Epithelial cell of esophagus (primary cell): ENCODE data around the gene XPNPEP3.

Source experiments
- DNase-seq: peaks from one replicate; pipeline ENCODE4 v3.0.0; 2010; ENCODE audit warnings: low read depth
- H3K4me3 ChIP-seq: 2 replicates; pipeline ENCODE4 v1.5.1; 2011; ENCODE audit warnings: mild to moderate bottlenecking, low read length, control low read depth
- TF ChIP-seq, protein P1 (sequence below): IDR thresholded peaks from 2 replicates; pipeline ENCODE4 v1.5.1; 2011; ENCODE audit warnings: low read depth, mild to moderate bottlenecking, low read length, control low read depth, inconsistent platforms; ENCODE audit not compliant: insufficient read depth; ENCODE audit errors: missing control alignments

The XPNPEP3 gene

DNA sequence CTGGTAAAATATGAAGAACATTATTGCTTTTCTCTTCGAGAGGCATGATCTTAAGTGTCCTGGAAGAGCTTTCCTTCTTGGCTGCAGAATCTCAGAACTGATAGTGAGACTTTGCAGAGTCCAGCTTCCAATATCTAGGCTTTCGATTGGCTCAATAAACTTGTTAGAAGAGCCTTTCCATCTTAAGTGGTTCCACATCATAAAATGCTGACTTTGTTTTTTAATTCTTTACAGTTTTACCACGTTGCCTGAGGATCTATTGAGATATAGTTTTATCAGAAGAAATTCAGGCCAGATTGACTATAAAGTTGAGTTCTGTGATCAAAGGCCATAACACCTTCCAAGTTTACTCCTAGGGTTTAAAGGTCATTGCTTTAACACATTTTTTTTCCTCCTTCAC is 20.5 kb downstream of the XPNPEP3 start:
- TF ChIP-seq, protein P1, sequence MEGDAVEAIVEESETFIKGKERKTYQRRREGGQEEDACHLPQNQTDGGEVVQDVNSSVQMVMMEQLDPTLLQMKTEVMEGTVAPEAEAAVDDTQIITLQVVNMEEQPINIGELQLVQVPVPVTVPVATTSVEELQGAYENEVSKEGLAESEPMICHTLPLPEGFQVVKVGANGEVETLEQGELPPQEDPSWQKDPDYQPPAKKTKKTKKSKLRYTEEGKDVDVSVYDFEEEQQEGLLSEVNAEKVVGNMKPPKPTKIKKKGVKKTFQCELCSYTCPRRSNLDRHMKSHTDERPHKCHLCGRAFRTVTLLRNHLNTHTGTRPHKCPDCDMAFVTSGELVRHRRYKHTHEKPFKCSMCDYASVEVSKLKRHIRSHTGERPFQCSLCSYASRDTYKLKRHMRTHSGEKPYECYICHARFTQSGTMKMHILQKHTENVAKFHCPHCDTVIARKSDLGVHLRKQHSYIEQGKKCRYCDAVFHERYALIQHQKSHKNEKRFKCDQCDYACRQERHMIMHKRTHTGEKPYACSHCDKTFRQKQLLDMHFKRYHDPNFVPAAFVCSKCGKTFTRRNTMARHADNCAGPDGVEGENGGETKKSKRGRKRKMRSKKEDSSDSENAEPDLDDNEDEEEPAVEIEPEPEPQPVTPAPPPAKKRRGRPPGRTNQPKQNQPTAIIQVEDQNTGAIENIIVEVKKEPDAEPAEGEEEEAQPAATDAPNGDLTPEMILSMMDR = no peak
- DNase-seq = no peak
- H3K4me3 ChIP-seq = no peak overlapping the region

DNA sequence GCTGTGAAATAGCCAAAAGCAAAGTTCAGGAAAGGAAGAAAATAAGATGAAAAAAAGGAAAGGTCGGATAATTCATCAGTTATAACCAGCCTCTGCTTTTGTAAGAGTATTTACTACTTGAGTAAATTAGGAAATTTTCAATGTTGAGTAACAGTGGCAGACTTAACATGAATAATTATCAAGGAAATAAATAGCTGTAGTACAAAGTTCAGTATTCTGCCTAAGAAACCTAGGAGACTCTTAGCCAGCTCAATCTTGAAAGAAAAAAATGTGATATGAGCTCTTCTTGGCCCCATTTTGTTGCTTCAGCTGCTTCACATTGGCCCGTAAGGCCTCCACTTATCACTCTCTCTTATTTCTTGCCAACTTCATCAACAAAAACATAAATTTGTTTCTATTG is 22.0 kb downstream of the XPNPEP3 start:
- TF ChIP-seq, protein P1 = no peak
- H3K4me3 ChIP-seq = no peak overlapping the region
- no peak for DNase-seq

DNA sequence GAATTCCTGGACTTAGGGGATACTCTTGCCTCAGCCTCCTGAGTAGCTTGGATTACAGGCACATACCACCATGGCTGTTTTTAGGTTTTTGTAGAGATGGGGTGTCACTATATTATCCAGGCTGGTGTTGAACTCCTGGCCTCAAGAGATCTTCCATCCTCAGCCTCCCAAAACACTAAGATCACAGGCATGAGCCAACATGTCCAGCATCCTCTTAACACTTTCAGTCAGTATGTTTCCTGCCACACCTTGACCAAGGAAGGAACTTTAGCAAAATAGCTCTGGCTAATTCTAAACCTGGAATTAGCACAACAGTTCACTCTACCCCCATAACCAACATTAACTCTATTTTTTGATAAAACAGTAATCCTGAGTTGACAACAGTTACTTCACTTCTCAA is 32.2 kb downstream of the XPNPEP3 start:
- TF ChIP-seq, protein P1 = no peak
- DNase-seq = peak; percentile 63
- no peak overlapping the region for H3K4me3 ChIP-seq

DNA sequence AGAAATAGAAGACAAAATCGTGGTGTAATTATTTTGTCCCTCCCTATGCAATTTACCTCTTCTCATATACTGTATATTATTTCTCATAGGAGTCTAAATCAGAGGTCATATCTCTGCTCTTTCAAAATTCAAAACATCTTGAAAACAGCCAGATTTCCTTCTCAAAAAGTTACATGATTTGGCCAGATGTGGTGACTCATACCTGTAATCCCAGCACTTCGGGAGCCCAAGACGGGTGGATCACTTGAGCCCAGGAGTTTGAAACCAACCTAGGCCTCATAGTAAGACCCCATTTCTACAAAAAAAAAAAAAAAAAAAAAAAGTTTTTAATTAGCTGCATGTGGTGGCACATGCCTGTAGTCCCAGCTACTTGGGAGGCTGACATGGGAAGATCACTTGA is 33.9 kb downstream of the XPNPEP3 start:
- TF ChIP-seq, protein P1 = no peak
- DNase-seq = peak; percentile 18
- H3K4me3 ChIP-seq = no peak overlapping the region

DNA sequence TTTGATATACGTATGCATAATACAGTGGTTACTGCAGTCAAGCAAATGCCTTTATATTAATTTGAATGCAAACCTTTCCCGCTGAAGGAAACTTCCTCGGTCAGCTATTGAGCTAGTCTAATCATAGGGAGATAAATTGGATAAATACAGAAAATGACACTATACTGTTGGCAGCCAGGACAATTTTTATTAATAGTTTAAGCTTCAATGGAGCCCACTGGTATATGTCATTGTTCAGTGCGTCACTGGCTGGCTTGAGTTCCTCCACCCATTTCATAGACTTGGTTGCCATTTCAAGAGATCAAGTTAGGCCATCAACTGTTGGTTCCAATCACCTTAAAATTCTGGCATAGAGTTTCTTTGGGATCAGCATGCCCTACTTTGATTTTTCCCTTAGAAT is 37.5 kb downstream of the XPNPEP3 start:
- DNase-seq = no peak
- H3K4me3 ChIP-seq = no peak overlapping the region
- TF ChIP-seq, protein P1 = no peak

DNA sequence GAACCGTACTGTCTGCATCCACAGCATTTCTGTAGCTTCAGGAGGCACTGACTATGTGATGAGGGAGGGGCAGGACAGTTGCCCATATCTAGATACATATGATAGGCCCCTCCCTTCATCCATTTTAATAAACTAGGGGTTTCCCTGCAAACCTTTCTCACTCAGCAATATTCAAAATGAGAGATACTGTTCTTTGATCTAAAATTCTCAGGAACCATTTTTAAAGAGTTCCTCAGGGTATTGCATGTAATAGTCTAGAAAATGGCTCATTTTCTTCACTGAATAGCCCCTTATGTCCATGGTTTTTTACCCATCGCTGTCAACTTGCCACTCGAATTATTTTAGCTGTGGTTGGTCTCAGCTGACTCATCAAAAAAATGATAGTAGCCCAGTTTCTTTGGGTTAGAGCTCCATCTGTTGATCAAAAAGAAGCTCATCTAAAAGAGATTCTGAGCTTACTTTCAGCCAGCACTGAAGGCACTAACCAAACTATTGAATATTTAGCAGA is 42.0 kb downstream of the XPNPEP3 start:
- TF ChIP-seq, protein P1 = peak; percentile 55
- no peak overlapping the region for H3K4me3 ChIP-seq
- DNase-seq = peak; percentile 65

DNA sequence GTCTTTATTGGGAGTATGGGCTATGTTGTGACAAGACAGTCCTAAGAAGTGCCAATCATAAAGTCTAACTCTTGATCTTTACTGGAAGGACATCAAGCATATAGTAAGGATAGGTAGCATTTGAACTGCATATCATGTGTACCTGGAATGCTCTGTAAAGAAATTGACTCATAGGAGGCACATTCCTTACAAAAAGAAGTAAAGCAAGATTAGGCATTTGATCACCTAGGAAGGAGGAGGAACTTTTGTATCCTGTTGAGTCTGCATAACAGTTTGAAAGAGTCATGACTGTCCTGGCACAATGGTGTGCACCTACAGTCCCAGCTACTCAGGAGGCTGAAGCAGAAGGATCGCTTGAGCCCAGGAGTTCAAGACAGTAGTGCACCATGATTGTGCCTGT is 47.2 kb downstream of the XPNPEP3 start:
- no peak overlapping the region for H3K4me3 ChIP-seq
- TF ChIP-seq, protein P1 = no peak
- DNase-seq = peak; percentile 50
